Stimulated activated CD4-positive, alpha-beta T cell treated with anti-CD3 and anti-CD28 coated beads, TNF-alpha, amount 100 ng/mL, for 4 hours (primary cell): Measurements from ENCODE around the gene RGS6.

Source experiments
- DNase-seq, 3 experiments: peaks; one replicate each; pipeline ENCODE4 v3.0.0-alpha.2; 2020; ENCODE audit warnings: low read depth in 3 of 3

The RGS6 gene

GRCh38 chr14:72523424-72524294, 591.4 kb downstream of the RGS6 start:
- DNase-seq = no peak

- DNase-seq = no peak
These were observed 592.0 kb downstream of the RGS6 start for GRCh38 chr14:72524295-72524629.

- no peak for DNase-seq
These were observed 593.1 kb downstream of the RGS6 start for GRCh38 chr14:72525087-72525915.

- no peak for DNase-seq
These were observed 595.4 kb downstream of the RGS6 start for GRCh38 chr14:72527591-72527990.

- DNase-seq = no peak
These were observed 596.0 kb downstream of the RGS6 start for GRCh38 chr14:72528059-72528862.

GRCh38 chr14:72528863-72529175, 596.6 kb downstream of the RGS6 start:
- DNase-seq = no peak

- DNase-seq = no peak
These were observed 600.6 kb downstream of the RGS6 start for GRCh38 chr14:72532686-72533454.

- no peak for DNase-seq
These were observed 603.3 kb downstream of the RGS6 start for GRCh38 chr14:72535485-72535884.

GRCh38 chr14:72538387-72538786, 606.2 kb downstream of the RGS6 start:
- no peak for DNase-seq

- no peak for DNase-seq
These were observed 607.6 kb downstream of the RGS6 start for GRCh38 chr14:72539661-72540315.

- no peak for DNase-seq
These were observed 608.6 kb downstream of the RGS6 start for GRCh38 chr14:72540836-72541235.

GRCh38 chr14:72541546-72541945, 609.3 kb downstream of the RGS6 start:
- no peak for DNase-seq

GRCh38 chr14:72543341-72543740, 611.1 kb downstream of the RGS6 start:
- DNase-seq = no peak

GRCh38 chr14:72544615-72545387, 612.6 kb downstream of the RGS6 start:
- no peak for DNase-seq

GRCh38 chr14:72545411-72546311, 613.4 kb downstream of the RGS6 start:
- no peak for DNase-seq

GRCh38 chr14:72546344-72547016, 614.3 kb downstream of the RGS6 start:
- DNase-seq = no peak

- no peak for DNase-seq
These were observed 615.8 kb downstream of the RGS6 start for GRCh38 chr14:72547999-72548398.

GRCh38 chr14:72549026-72549425, 616.8 kb downstream of the RGS6 start:
- no peak for DNase-seq

- no peak for DNase-seq
These were observed 617.6 kb downstream of the RGS6 start for GRCh38 chr14:72549854-72550253.
